ENCODE results near the gene SPATA13. TPM values are rescaled to one million over a fixed set of nuclear protein-coding genes. Genes with fewer than 3 reads are reported as not detected.
"Not testable (repeated sequence)": the region's sequence is repeated elsewhere in the genome, so short reads cannot be mapped to it uniquely, and the experiment has no call there.

Gene SPATA13
- 10 to 100 TPM; 58.0 to 59.4 TPM for total RNA-seq

GRCh38 chr13:24160458-24161009 lies at the start of gene SPATA13:
Gene SPATA13 (plus strand): TSS chr13:24160720. CDS start chr13:24222930, 62,210 bp downstream.
- H3K36me3 Mint-ChIP-seq = peaks cover 12% of the 10 kb centered on the region
- peak; percentile 90 for DNase-seq
- peak within 1 kb of the TSS; percentile 86 for H3K4me3 Mint-ChIP-seq
- H3K27ac Mint-ChIP-seq = peak within 1 kb of the TSS; percentile 75
- H3K9me3 Mint-ChIP-seq = no peaks in the 10 kb centered on the region
- H3K27me3 Mint-ChIP-seq = peaks cover 3% of the 10 kb centered on the region
- peaks cover 17% of the 10 kb centered on the region for H3K4me1 Mint-ChIP-seq

GRCh38 chr13:24112791-24113190 lies 47.7 kb upstream of the SPATA13 start:
- Mint-ChIP-seq H3K9me3 (no peaks in the 10 kb centered on the region), H3K4me3 (no peak overlapping the region), H3K4me1 (no peaks in the 10 kb centered on the region), H3K27me3 (peaks cover 7% of the 10 kb centered on the region), H3K27ac (no peak overlapping the region), H3K36me3 (no peaks in the 10 kb centered on the region)
- no peak for DNase-seq

GRCh38 chr13:24115671-24116070 lies 44.8 kb upstream of the SPATA13 start:
- peaks cover 7% of the 10 kb centered on the region for H3K27me3 Mint-ChIP-seq
- no peak for DNase-seq
- H3K4me1 Mint-ChIP-seq = no peaks in the 10 kb centered on the region
- H3K27ac Mint-ChIP-seq = no peak overlapping the region
- H3K4me3 Mint-ChIP-seq = no peak overlapping the region
- H3K36me3 Mint-ChIP-seq = no peaks in the 10 kb centered on the region
- H3K9me3 Mint-ChIP-seq = no peaks in the 10 kb centered on the region

- no peak overlapping the region for H3K27ac Mint-ChIP-seq
- H3K27me3 Mint-ChIP-seq = peaks cover 10% of the 10 kb centered on the region
- DNase-seq = no peak
- no peaks in the 10 kb centered on the region for H3K4me1 Mint-ChIP-seq
- H3K4me3 Mint-ChIP-seq = no peak overlapping the region
- no peaks in the 10 kb centered on the region for H3K9me3 Mint-ChIP-seq
- no peaks in the 10 kb centered on the region for H3K36me3 Mint-ChIP-seq
Observed at GRCh38 chr13:24116131-24116530, 44.4 kb upstream of the SPATA13 start.

- no peaks in the 10 kb centered on the region for H3K9me3 Mint-ChIP-seq
- no peak for DNase-seq
- H3K27me3 Mint-ChIP-seq = peaks cover 20% of the 10 kb centered on the region
- H3K27ac Mint-ChIP-seq = no peak overlapping the region
- no peaks in the 10 kb centered on the region for H3K36me3 Mint-ChIP-seq
- no peak overlapping the region for H3K4me3 Mint-ChIP-seq
- H3K4me1 Mint-ChIP-seq = peaks cover 3% of the 10 kb centered on the region
Observed at GRCh38 chr13:24118576-24118975, 41.9 kb upstream of the SPATA13 start.

GRCh38 chr13:24119626-24120508 lies 40.7 kb upstream of the SPATA13 start:
- DNase-seq = no peak
- Mint-ChIP-seq H3K27me3 (peaks cover 17% of the 10 kb centered on the region), H3K9me3 (no peaks in the 10 kb centered on the region), H3K4me3 (no peak overlapping the region), H3K4me1 (peaks cover 6% of the 10 kb centered on the region), H3K27ac (no peak overlapping the region), H3K36me3 (no peaks in the 10 kb centered on the region)

GRCh38 chr13:24122045-24122444 lies 38.5 kb upstream of the SPATA13 start:
- not testable (repeated sequence) for H3K36me3 Mint-ChIP-seq, DNase-seq, H3K27ac Mint-ChIP-seq, H3K9me3 Mint-ChIP-seq, H3K4me3 Mint-ChIP-seq
- Mint-ChIP-seq H3K4me1 (peaks cover 13% of the 10 kb centered on the region), H3K27me3 (peaks cover 18% of the 10 kb centered on the region)

GRCh38 chr13:24122569-24122968 lies 38.0 kb upstream of the SPATA13 start:
- no peak overlapping the region for H3K27ac Mint-ChIP-seq

GRCh38 chr13:24123761-24124160 lies 36.8 kb upstream of the SPATA13 start:
- Mint-ChIP-seq H3K4me3 (no peak overlapping the region), H3K27me3 (peaks cover 18% of the 10 kb centered on the region), H3K27ac (no peak overlapping the region), H3K4me1 (peaks cover 16% of the 10 kb centered on the region), H3K36me3 (no peaks in the 10 kb centered on the region), H3K9me3 (no peaks in the 10 kb centered on the region)
- no peak for DNase-seq

More at GRCh38 chr13:24122569-24122968, 38.0 kb upstream of the SPATA13 start:
- Mint-ChIP-seq H3K9me3 (no peaks in the 10 kb centered on the region), H3K27me3 (peaks cover 18% of the 10 kb centered on the region), H3K36me3 (no peaks in the 10 kb centered on the region), H3K4me3 (no peak overlapping the region), H3K4me1 (peaks cover 16% of the 10 kb centered on the region)
- DNase-seq = no peak

GRCh38 chr13:24124789-24125476 lies 35.6 kb upstream of the SPATA13 start:
- peaks cover 16% of the 10 kb centered on the region for H3K4me1 Mint-ChIP-seq
- H3K36me3 Mint-ChIP-seq = no peaks in the 10 kb centered on the region
- DNase-seq = no peak
- H3K27me3 Mint-ChIP-seq = peaks cover 18% of the 10 kb centered on the region
- H3K27ac Mint-ChIP-seq = no peak overlapping the region
- H3K9me3 Mint-ChIP-seq = no peaks in the 10 kb centered on the region
- H3K4me3 Mint-ChIP-seq = no peak overlapping the region

GRCh38 chr13:24127116-24127631 lies 33.3 kb upstream of the SPATA13 start:
- Mint-ChIP-seq H3K27me3 (peaks cover 11% of the 10 kb centered on the region), H3K27ac (no peak overlapping the region), H3K9me3 (peaks cover 7% of the 10 kb centered on the region), H3K36me3 (no peaks in the 10 kb centered on the region), H3K4me3 (no peak overlapping the region), H3K4me1 (peaks cover 16% of the 10 kb centered on the region)
- peak; percentile 12 for DNase-seq

GRCh38 chr13:24128112-24128511 lies 32.4 kb upstream of the SPATA13 start:
- Mint-ChIP-seq H3K9me3 (peaks cover 7% of the 10 kb centered on the region), H3K36me3 (peaks cover 1% of the 10 kb centered on the region), H3K27me3 (peaks cover 4% of the 10 kb centered on the region), H3K4me3 (no peak overlapping the region), H3K27ac (no peak overlapping the region), H3K4me1 (peaks cover 13% of the 10 kb centered on the region)
- no peak for DNase-seq

- peaks cover 1% of the 10 kb centered on the region for H3K36me3 Mint-ChIP-seq
Observed at GRCh38 chr13:24128962-24129361, 31.6 kb upstream of the SPATA13 start.

GRCh38 chr13:24129914-24130774 lies 30.4 kb upstream of the SPATA13 start:
- no peak overlapping the region for H3K4me3 Mint-ChIP-seq
- peaks cover 7% of the 10 kb centered on the region for H3K9me3 Mint-ChIP-seq
- no peak for DNase-seq
- H3K27ac Mint-ChIP-seq = no peak overlapping the region
- peaks cover 4% of the 10 kb centered on the region for H3K27me3 Mint-ChIP-seq
- H3K4me1 Mint-ChIP-seq = peaks cover 7% of the 10 kb centered on the region
- H3K36me3 Mint-ChIP-seq = peaks cover 1% of the 10 kb centered on the region

More at GRCh38 chr13:24128962-24129361, 31.6 kb upstream of the SPATA13 start:
- peaks cover 13% of the 10 kb centered on the region for H3K4me1 Mint-ChIP-seq
- no peak overlapping the region for H3K27ac Mint-ChIP-seq
- peaks cover 4% of the 10 kb centered on the region for H3K27me3 Mint-ChIP-seq
- DNase-seq = no peak
- H3K9me3 Mint-ChIP-seq = peaks cover 7% of the 10 kb centered on the region
- no peak overlapping the region for H3K4me3 Mint-ChIP-seq

Measured in activated naive CD8-positive, alpha-beta T cell treated with anti-CD3 and anti-CD28 coated beads for 36 hours (primary cell).